Stimulated activated naive CD8-positive, alpha-beta T cell treated with anti-CD3 and anti-CD28 coated beads, Interleukin-15, amount 100 ng/mL, for 72 hours (primary cell): Measurements from ENCODE around the gene KCNQ1OT1.

Experiments
- ATAC-seq: fragments of 150-1000 bp; cut with Tn5 transposase; 2 replicates; pipeline ENCODE4 v1.10.0; 2021; ENCODE audit warnings: mild to moderate bottlenecking, moderate library complexity
- DNase-seq, 2 donors: peaks; one replicate each; pipeline ENCODE4 v3.0.0; 2021 to 2022
- H3K27ac Mint-ChIP-seq, 2 donors: one replicate each; pipeline ENCODE4 v1.8.0; 2022; ENCODE audit warnings: mild to moderate bottlenecking in 2 of 2, mixed read lengths in 2 of 2, moderate library complexity in 2 of 2
- H3K27me3 Mint-ChIP-seq: one replicate; pipeline ENCODE4 v1.8.0; 2022; ENCODE audit warnings: mixed read lengths
- H3K4me1 Mint-ChIP-seq: one replicate; pipeline ENCODE4 v1.8.0; 2022; ENCODE audit warnings: mild to moderate bottlenecking, mixed read lengths
- H3K4me3 Mint-ChIP-seq, 2 donors: one replicate each; pipeline ENCODE4 v1.8.0; 2022; ENCODE audit warnings: mild to moderate bottlenecking in 2 of 2, mixed read lengths in 2 of 2, moderate library complexity in 1 of 2
- H3K9me3 Mint-ChIP-seq, 2 donors: one replicate each; pipeline ENCODE4 v1.8.0; 2022; ENCODE audit warnings: mixed read lengths in 2 of 2

KCNQ1OT1 gene

GRCh38 chr11:2612884-2613571, 86.8 kb downstream of the KCNQ1OT1 start:
- H3K4me1 Mint-ChIP-seq = no peaks in the 10 kb centered on the region
- DNase-seq (no peak), ATAC-seq (no peak)
- H3K4me3 Mint-ChIP-seq = no peak overlapping the region
- no peak overlapping the region for H3K27ac Mint-ChIP-seq
- H3K27me3 Mint-ChIP-seq = no peaks in the 10 kb centered on the region
- peaks cover 5 to 28% of the 10 kb centered on the region in 2 donors for H3K9me3 Mint-ChIP-seq

- Mint-ChIP-seq H3K27me3 (no peaks in the 10 kb centered on the region), H3K9me3 (peaks cover 5 to 35% of the 10 kb centered on the region in 2 donors), H3K27ac (no peak overlapping the region), H3K4me3 (no peak overlapping the region), H3K4me1 (no peaks in the 10 kb centered on the region)
- no peak for DNase-seq
- ATAC-seq = no peak
Observed at GRCh38 chr11:2609345-2609744, 90.4 kb downstream of the KCNQ1OT1 start.

DNA sequence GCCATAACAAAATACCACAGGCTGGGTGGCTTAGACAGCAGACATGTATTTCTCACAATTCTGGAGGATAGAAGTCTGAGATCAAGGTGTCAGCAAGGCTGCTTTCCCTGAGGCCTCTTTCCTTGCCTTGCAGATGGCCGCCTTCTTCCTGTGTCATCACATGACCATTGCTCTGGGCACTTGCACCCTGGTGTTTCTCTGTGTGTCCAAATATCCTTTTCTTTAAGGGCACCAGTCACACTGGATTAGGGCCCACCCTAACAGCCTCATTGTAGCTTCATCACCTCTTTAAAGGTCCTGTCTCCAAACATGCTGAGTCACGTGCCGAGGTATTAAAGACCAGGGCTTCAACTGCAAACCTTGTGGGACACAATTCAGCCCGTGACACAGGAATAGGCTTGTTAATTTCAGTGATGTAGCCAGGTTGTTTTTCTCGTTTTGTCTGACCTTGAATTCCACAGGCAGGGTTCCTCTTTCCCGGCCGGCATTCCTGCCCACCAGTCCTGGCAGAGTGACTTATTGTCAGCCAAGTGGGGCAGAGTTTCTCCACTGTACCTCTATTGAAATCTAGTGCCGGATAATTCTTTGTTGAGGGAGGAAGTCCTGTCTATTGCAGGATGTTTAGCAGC, 100.1 kb downstream of the KCNQ1OT1 start:
- H3K27ac Mint-ChIP-seq = no peak overlapping the region
- DNase-seq = no peak

DNA sequence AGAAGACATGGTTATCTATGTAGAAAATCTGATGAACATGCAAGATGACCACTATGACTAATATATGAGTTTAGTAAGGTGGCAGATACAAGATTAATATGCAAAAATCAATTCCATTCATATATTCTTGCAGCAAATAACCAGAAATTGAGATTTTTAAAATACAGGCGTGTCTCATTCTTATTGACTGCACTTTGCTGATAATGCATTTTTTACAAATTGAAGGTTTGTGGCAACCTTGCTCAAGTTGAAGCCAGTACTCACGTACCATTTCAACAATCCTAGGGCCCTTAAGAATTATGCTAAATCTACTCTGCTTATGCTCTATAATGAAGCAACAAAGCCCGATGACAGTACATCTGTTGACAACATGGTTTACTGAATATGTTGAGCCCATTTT, 104.6 kb downstream of the KCNQ1OT1 start:
- Mint-ChIP-seq H3K4me1 (no peaks in the 10 kb centered on the region), H3K27ac (no peak overlapping the region), H3K27me3 (no peaks in the 10 kb centered on the region), H3K9me3 (peaks cover 7 to 24% of the 10 kb centered on the region in 2 donors), H3K4me3 (no peak overlapping the region)
- DNase-seq (no peak), ATAC-seq (no peak)

More for the DNA sequence above, 100.1 kb downstream of the KCNQ1OT1 start:
- H3K9me3 Mint-ChIP-seq = peaks cover 7 to 15% of the 10 kb centered on the region in 2 donors
- no peak for ATAC-seq
- H3K4me1 Mint-ChIP-seq = no peaks in the 10 kb centered on the region
- H3K4me3 Mint-ChIP-seq = no peak overlapping the region
- H3K27me3 Mint-ChIP-seq = no peaks in the 10 kb centered on the region

DNA sequence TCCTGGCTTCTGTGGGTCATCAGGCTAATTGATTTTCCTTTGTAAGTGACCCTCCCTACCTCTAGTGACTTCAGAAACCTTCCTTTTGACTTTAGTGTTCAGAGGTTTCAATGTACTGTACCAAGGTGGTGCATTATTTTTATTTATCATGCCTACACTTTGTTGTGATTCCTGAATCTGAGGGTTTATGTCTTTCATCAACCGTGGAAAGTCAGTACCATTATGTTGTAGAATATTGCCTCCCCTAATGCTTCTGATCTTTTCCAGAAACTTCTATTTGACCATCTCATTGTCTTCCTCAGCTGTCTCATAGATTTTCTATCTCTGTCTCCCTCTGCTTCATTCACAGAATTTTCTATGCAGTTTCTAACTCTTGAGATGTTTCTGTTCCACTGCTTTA, 105.5 kb downstream of the KCNQ1OT1 start:
- no peaks in the 10 kb centered on the region for H3K4me1 Mint-ChIP-seq
- DNase-seq (no peak), ATAC-seq (no peak)
- H3K9me3 Mint-ChIP-seq = peaks cover 7 to 24% of the 10 kb centered on the region in 2 donors
- H3K27ac Mint-ChIP-seq = no peak overlapping the region
- H3K27me3 Mint-ChIP-seq = no peaks in the 10 kb centered on the region
- no peak overlapping the region for H3K4me3 Mint-ChIP-seq

- no peak for ATAC-seq
- Mint-ChIP-seq H3K9me3 (peaks cover 0 to 24% of the 10 kb centered on the region in 2 donors), H3K27ac (no peak overlapping the region), H3K27me3 (no peaks in the 10 kb centered on the region), H3K4me3 (no peak overlapping the region), H3K4me1 (no peaks in the 10 kb centered on the region)
- no peak for DNase-seq
Observed at GRCh38 chr11:2593393-2593950, 106.3 kb downstream of the KCNQ1OT1 start.

GRCh38 chr11:2592559-2593392, 107.0 kb downstream of the KCNQ1OT1 start:
- no peaks in the 10 kb centered on the region for H3K4me1 Mint-ChIP-seq
- no peak overlapping the region for H3K4me3 Mint-ChIP-seq
- H3K27ac Mint-ChIP-seq = peak overlapping the region in 1 of 2 donors; percentile 54
- no peak for ATAC-seq
- no peak for DNase-seq
- peaks cover 0 to 24% of the 10 kb centered on the region in 2 donors for H3K9me3 Mint-ChIP-seq
- H3K27me3 Mint-ChIP-seq = no peaks in the 10 kb centered on the region

GRCh38 chr11:2591805-2592204, 108.0 kb downstream of the KCNQ1OT1 start:
- Mint-ChIP-seq H3K4me1 (no peaks in the 10 kb centered on the region), H3K4me3 (no peak overlapping the region), H3K27me3 (no peaks in the 10 kb centered on the region), H3K27ac (no peak overlapping the region), H3K9me3 (peaks cover 0 to 24% of the 10 kb centered on the region in 2 donors)
- DNase-seq (peak in 1 of 2 donors; percentile 8), ATAC-seq (no peak)

- Mint-ChIP-seq H3K27ac (no peak overlapping the region), H3K27me3 (no peaks in the 10 kb centered on the region), H3K4me3 (no peak overlapping the region), H3K4me1 (no peaks in the 10 kb centered on the region), H3K9me3 (peaks cover 0 to 19% of the 10 kb centered on the region in 2 donors)
- ATAC-seq (no peak), DNase-seq (no peak)
Observed at GRCh38 chr11:2590965-2591754, 108.6 kb downstream of the KCNQ1OT1 start.

GRCh38 chr11:2590131-2590964, 109.4 kb downstream of the KCNQ1OT1 start:
- Mint-ChIP-seq H3K27ac (no peak overlapping the region), H3K4me1 (no peaks in the 10 kb centered on the region), H3K9me3 (peaks cover 0 to 11% of the 10 kb centered on the region in 2 donors), H3K4me3 (no peak overlapping the region), H3K27me3 (no peaks in the 10 kb centered on the region)
- ATAC-seq (no peak), DNase-seq (no peak)

GRCh38 chr11:2589538-2589934, 110.3 kb downstream of the KCNQ1OT1 start:
- no peak for DNase-seq
- no peak for ATAC-seq
- H3K4me1 Mint-ChIP-seq = no peaks in the 10 kb centered on the region
- H3K27ac Mint-ChIP-seq = no peak overlapping the region
- peaks cover 0 to 8% of the 10 kb centered on the region in 2 donors for H3K9me3 Mint-ChIP-seq
- H3K27me3 Mint-ChIP-seq = no peaks in the 10 kb centered on the region
- no peak overlapping the region for H3K4me3 Mint-ChIP-seq

GRCh38 chr11:2588809-2589537, 110.8 kb downstream of the KCNQ1OT1 start:
- no peak overlapping the region for H3K27ac Mint-ChIP-seq
- ATAC-seq (no peak), DNase-seq (no peak)
- H3K27me3 Mint-ChIP-seq = no peaks in the 10 kb centered on the region
- no peaks in the 10 kb centered on the region for H3K4me1 Mint-ChIP-seq
- no peak overlapping the region for H3K4me3 Mint-ChIP-seq
- peaks cover 0 to 3% of the 10 kb centered on the region in 2 donors for H3K9me3 Mint-ChIP-seq

DNA sequence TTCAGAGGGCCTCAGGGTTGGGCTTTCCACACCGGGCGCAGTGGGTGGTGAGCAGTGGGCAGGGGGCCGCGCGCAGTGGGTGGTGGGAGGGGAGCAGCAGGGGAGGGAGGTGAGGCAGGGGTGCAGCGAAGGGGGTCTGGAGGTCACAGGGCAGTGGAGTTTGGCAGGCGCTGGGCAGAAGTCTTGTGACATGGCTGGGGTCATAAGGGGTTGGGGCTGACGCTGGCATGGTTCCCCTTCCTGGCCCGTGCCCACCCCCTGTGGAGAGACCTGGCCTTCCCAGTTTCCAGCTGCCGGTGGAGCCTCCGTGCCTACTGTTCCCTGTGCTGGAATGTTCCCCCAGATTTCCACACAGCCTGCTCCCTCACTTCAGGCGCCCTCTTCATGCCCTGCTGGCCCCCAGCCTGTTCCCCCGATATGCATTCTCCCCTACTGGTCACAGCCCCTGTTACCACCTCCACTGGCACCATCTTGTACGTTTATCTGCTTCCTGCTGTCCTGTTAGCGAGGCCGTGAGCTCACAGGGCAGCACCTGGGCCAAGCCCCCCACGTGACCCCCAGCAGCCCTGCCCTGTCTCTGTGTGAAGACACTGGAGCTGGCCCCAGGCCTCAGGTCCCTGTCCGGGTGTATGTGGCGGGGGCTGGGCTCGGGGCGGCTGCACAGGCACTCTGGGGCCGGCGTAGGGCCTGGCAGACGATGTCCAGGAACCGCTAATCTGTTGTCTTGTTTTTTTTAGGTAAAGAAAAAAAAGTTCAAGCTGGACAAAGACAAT, 111.6 kb downstream of the KCNQ1OT1 start:
- Mint-ChIP-seq H3K27me3 (no peaks in the 10 kb centered on the region), H3K9me3 (no peaks in the 10 kb centered on the region), H3K4me3 (no peak overlapping the region), H3K27ac (no peak overlapping the region), H3K4me1 (no peaks in the 10 kb centered on the region)
- ATAC-seq (peak; percentile 22), DNase-seq (peak in 1 of 2 donors; percentile 6)
